Chondrocyte (in vitro differentiated cells): ENCODE data around the gene GTF2IRD1. TPM values are rescaled to one million over a fixed set of nuclear protein-coding genes. Genes with fewer than 3 reads are reported as not detected.
A peak's percentile ranks its signal among the peaks of the same experiment; 100 is the strongest.
"Not testable (repeated sequence)": the region's sequence is repeated elsewhere in the genome, so short reads cannot be mapped to it uniquely, and the experiment has no call there.

Source experiments
- DNase-seq: peaks from one replicate; pipeline ENCODE4 v3.0.0; 2021; ENCODE audit warnings: mixed read lengths, low spot score
- H3K27ac Mint-ChIP-seq: one replicate; pipeline ENCODE4 v1.8.0; 2021; ENCODE audit warnings: mild to moderate bottlenecking, moderate library complexity, mixed read lengths; ENCODE audit not compliant: unreplicated experiment
- H3K27me3 Mint-ChIP-seq: 2 replicates; pipeline ENCODE4 v1.8.0; 2021; ENCODE audit warnings: low read depth, mixed read lengths
- H3K36me3 Mint-ChIP-seq: 2 replicates; pipeline ENCODE4 v1.8.0; 2021; ENCODE audit warnings: low read depth, mixed read lengths
- H3K4me1 Mint-ChIP-seq: 2 replicates; pipeline ENCODE4 v1.8.0; 2021; ENCODE audit warnings: low read depth, mild to moderate bottlenecking, mixed read lengths
- H3K4me3 Mint-ChIP-seq: one replicate; pipeline ENCODE4 v1.8.0; 2021; ENCODE audit warnings: mild to moderate bottlenecking, moderate library complexity, mixed read lengths; ENCODE audit not compliant: unreplicated experiment
- H3K9me3 Mint-ChIP-seq: 2 replicates; pipeline ENCODE4 v1.8.0; 2021; ENCODE audit warnings: low read depth, mixed read lengths
- total RNA-seq: library from RNA; stranded (reverse); gene quantifications from 3 replicates; pipeline ENCODE4 v1.2.1, GENCODE V29; 2021
- TF ChIP-seq, protein P1 (sequence below): fragments of 200-600 bp; sonication (generic); IDR thresholded peaks from 2 replicates; pipeline ENCODE4 v1.5.0; 2021; ENCODE audit warnings: antibody characterized with exemption, mild to moderate bottlenecking, moderate library complexity

Gene GTF2IRD1
- total RNA-seq, 1 donor from 2014 or later = 48.5 TPM

DNA sequence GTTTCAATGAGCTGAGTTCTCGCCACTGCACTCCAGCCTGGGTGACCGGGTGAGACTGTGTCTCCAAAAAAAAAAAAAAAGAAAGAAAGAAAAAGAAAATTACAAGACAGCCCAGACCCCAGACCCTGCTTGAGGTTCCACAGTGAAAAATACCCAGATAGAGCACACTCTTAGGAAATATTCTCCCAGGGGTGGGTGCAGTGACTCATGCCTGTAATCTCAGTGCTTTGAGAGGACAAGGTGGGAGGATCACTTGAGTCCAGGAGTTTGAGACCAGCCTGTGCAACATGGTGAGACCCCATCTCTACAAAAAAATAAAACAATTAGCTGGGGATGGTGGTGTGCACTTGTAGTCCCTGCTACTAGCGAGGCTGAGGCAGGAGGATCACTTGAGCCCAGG is 41.1 kb upstream of the GTF2IRD1 start:
- H3K36me3 Mint-ChIP-seq = no peaks in the 10 kb centered on the region
- DNase-seq = peak; percentile 5
- H3K27ac Mint-ChIP-seq = no peak overlapping the region
- no peaks in the 10 kb centered on the region for H3K9me3 Mint-ChIP-seq
- H3K27me3 Mint-ChIP-seq = no peaks in the 10 kb centered on the region
- H3K4me1 Mint-ChIP-seq = peaks cover 3% of the 10 kb centered on the region
- H3K4me3 Mint-ChIP-seq = no peak overlapping the region
- TF ChIP-seq, protein P1, sequence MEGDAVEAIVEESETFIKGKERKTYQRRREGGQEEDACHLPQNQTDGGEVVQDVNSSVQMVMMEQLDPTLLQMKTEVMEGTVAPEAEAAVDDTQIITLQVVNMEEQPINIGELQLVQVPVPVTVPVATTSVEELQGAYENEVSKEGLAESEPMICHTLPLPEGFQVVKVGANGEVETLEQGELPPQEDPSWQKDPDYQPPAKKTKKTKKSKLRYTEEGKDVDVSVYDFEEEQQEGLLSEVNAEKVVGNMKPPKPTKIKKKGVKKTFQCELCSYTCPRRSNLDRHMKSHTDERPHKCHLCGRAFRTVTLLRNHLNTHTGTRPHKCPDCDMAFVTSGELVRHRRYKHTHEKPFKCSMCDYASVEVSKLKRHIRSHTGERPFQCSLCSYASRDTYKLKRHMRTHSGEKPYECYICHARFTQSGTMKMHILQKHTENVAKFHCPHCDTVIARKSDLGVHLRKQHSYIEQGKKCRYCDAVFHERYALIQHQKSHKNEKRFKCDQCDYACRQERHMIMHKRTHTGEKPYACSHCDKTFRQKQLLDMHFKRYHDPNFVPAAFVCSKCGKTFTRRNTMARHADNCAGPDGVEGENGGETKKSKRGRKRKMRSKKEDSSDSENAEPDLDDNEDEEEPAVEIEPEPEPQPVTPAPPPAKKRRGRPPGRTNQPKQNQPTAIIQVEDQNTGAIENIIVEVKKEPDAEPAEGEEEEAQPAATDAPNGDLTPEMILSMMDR = no peak

DNA sequence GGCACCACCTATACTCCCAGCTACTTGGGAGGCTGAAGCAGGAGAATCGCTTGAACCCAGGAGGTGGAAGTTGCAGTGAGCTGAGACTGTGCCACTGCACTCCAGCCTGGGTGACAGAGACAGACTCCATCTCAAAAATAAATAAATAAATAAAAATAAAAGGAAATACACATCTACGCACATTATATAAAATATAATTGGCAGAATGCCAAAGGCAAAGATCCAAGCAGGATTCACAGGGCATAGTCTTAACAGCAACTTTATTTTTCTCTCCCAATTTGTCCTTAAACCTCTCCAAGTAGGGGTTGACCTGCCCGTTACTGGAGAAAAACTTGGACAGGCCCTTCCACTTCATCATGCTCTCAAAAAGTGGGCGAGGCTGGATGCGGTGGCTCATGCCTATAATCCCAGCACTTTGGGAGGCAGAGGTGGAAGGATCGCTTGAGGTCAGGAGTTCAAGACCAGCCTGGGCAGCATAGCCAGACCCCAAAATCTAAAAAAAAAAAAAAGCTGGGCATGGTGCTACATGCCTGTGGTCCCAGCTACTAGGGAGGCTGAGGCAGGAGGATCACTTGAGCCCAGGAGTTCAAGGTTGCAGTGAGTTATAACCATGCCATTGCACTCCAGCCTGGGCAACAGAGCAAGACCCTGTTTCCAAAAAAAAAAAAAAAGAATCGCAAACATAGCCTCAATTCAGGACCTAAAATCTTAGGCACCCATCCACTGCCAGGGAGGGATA is 38.9 kb upstream of the GTF2IRD1 start:
- not testable (repeated sequence) for H3K4me1 Mint-ChIP-seq, DNase-seq, H3K36me3 Mint-ChIP-seq, H3K27ac Mint-ChIP-seq, H3K9me3 Mint-ChIP-seq, H3K4me3 Mint-ChIP-seq, H3K27me3 Mint-ChIP-seq

DNA sequence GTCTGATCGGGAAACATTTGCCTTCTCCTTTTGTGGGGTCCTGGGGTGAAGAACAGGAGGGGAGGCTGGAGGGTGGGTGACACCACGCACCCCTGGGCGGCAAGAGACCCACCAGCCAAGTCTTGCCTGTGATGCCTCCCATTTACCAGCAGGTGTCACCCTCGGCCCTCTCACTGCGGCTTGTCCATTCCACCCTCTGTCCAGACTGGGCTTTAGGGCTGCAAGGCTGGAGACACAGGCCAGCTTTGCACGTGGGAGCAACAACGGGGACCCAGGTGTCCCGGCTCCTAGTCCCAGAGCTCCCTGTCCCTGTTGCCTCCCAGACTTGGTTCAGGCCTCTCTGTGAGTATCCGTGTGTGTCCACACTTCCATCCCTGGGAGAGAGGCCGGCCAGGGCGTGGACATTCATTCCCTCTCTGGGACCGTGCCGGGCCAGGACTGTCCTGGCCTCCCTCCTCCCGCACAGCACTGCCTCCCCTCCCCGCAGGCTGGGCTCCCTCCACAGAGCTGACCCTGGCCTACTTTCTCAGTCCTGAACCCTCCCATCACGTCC is 36.2 kb upstream of the GTF2IRD1 start:
- Mint-ChIP-seq H3K4me3 (no peak overlapping the region), H3K27me3 (no peaks in the 10 kb centered on the region), H3K27ac (no peak overlapping the region), H3K36me3 (no peaks in the 10 kb centered on the region), H3K9me3 (no peaks in the 10 kb centered on the region), H3K4me1 (peaks cover 3% of the 10 kb centered on the region)
- TF ChIP-seq, protein P1 = peak; percentile 99
- peak; percentile 85 for DNase-seq

DNA sequence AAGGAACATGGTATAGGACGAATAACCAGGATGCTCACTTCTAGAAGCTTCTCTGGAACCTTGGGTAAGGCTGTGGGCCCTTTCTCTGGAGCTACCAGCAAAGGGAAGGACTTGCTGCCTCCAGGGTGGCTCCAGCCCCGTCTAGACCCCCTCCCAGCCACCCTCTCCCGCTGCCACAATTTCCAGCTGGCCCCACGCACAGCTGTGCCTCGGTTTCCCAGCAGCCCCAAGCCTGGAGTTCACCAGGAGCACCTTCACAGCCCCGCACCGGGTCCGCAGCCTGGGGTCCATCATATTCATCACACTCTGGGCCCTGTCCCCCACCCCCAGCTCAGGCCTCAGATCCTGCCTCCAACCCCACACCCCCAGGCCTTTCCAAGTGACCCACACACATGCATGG is 35.6 kb upstream of the GTF2IRD1 start:
- Mint-ChIP-seq H3K27me3 (no peaks in the 10 kb centered on the region), H3K4me1 (peaks cover 3% of the 10 kb centered on the region), H3K9me3 (no peaks in the 10 kb centered on the region), H3K36me3 (no peaks in the 10 kb centered on the region), H3K27ac (no peak overlapping the region), H3K4me3 (no peak overlapping the region)
- TF ChIP-seq, protein P1 = no peak
- DNase-seq = peak; percentile 51

DNA sequence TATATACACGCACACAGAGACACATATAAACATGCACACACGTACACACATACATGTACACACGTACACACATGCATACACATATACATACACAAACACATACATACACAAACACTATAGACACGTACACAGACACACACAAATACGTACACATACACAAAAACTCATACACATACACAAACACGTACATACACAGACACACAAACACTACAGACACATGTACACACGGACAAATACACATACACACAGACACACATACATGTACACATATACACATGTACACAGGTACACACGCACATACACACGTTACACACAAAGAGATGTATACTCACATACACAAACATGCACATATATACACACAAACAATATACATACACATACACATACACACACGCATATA is 35.2 kb upstream of the GTF2IRD1 start:
- Mint-ChIP-seq H3K4me3 (no peak overlapping the region), H3K9me3 (no peaks in the 10 kb centered on the region), H3K27me3 (no peaks in the 10 kb centered on the region), H3K4me1 (peaks cover 3% of the 10 kb centered on the region), H3K36me3 (no peaks in the 10 kb centered on the region), H3K27ac (no peak overlapping the region)
- TF ChIP-seq, protein P1 = no peak
- no peak for DNase-seq

DNA sequence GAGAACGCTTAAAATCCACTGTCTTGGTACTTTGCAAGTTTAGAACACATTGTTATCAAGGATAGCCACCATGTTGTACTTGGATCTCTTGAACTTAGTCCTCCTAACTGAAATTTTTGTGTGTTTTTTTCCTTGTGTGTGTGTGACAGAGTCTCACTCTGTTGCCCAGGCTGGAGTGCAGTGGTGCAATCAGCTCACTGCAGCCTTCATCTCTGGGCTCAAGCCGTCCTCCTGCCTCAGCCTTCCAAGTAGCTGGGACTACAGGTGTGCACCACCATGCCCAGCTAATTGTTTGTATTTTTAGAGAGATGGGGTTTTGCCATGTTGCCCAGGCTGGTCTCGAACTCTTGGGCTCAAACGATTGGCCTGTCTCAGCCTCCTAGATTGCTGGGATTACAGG is 34.5 kb upstream of the GTF2IRD1 start:
- DNase-seq = peak; percentile 28
- not testable (repeated sequence) for H3K27me3 Mint-ChIP-seq, H3K4me3 Mint-ChIP-seq, H3K9me3 Mint-ChIP-seq, H3K27ac Mint-ChIP-seq, H3K4me1 Mint-ChIP-seq, H3K36me3 Mint-ChIP-seq
